H1 (cell line): ENCODE data around the gene RBP3. TPM values are rescaled to one million over a fixed set of nuclear protein-coding genes. Genes with fewer than 3 reads are reported as not detected.

Experiments used
- CTCF ChIA-PET: fragments of 300-600 bp; sonication (Branson Sonifier 250); formaldehyde crosslinking; loops from one replicate; lab custom pipeline; 2021; ENCODE audit not compliant: partially characterized antibody; lab: Charles Lee
- POLR2A ChIA-PET: fragments of 300-600 bp; sonication (Branson Sonifier 250); formaldehyde crosslinking; loops from one replicate; lab custom pipeline; 2021; ENCODE audit warnings: inconsistent platforms; ENCODE audit not compliant: partially characterized antibody; lab: Charles Lee
- DNase-seq, 2 experiments: peaks; one replicate each; pipeline versions ENCODE4 v3.0.0 to v3.0.0-alpha.2; 2010 to 2022; ENCODE audit warnings: low spot score in 2 of 2, low read depth in 1 of 2, mixed read lengths in 1 of 2
- FAIRE-seq: peaks from 2 replicates; lab custom pipeline; 2011; peaks lifted over from hg19 to GRCh38; lab: Jason Lieb, UNC
- H2AFZ ChIP-seq: 2 replicates; pipeline ENCODE4 v1.8.1; 2012; ENCODE audit warnings: low read length, inconsistent platforms
- H2AK5ac ChIP-seq: 2 replicates; pipeline ENCODE4 v1.6.1; 2013; ENCODE audit warnings: low read depth, low read length
- H2BK120ac ChIP-seq: replicated peaks from 2 replicates; pipeline ENCODE3; 2013; ENCODE audit warnings: low read depth, low read length, inconsistent platforms
- H2BK12ac ChIP-seq: 2 replicates; pipeline ENCODE4 v1.6.1; 2013; ENCODE audit warnings: low read depth, low read length
- H2BK15ac ChIP-seq: 2 replicates; pipeline ENCODE4 v1.6.1; 2013; ENCODE audit warnings: low read length
- H2BK20ac ChIP-seq: 2 replicates; pipeline ENCODE4 v1.6.1; 2013; ENCODE audit warnings: low read length
- H2BK5ac ChIP-seq: 2 replicates; pipeline ENCODE4 v1.6.1; 2013; ENCODE audit warnings: low read depth, low read length
- H3K14ac ChIP-seq: 2 replicates; pipeline ENCODE4 v1.6.1; 2013; ENCODE audit warnings: inconsistent platforms; ENCODE audit not compliant: insufficient read length
- H3K18ac ChIP-seq: 2 replicates; pipeline ENCODE4 v1.6.1; 2013; ENCODE audit warnings: low read length; ENCODE audit errors: extremely low read depth
- H3K23ac ChIP-seq: 2 replicates; pipeline ENCODE4 v1.6.1; 2013; ENCODE audit warnings: inconsistent platforms; ENCODE audit not compliant: insufficient read length
- H3K23me2 ChIP-seq: 2 replicates; pipeline ENCODE4 v1.6.1; 2013; ENCODE audit warnings: low read depth, low read length
- H3K27ac ChIP-seq: 2 replicates; pipeline ENCODE4 v1.6.1; 2011; ENCODE audit warnings: low read depth, low read length, inconsistent platforms
- H3K27me3 ChIP-seq, 4 experiments: replicated peaks in 1 of 4; 1 replicate in 1 of 4; 2 replicates in 3 of 4; pipeline versions ENCODE4 v1.6.1 to v1.8.1; 2011 to 2013; ENCODE audit warnings: low read length in 3 of 4, mild to moderate bottlenecking in 3 of 4, inconsistent platforms in 2 of 4, mixed read lengths in 2 of 4, moderate library complexity in 1 of 4; ENCODE audit not compliant: control insufficient read depth in 3 of 4, insufficient read depth in 3 of 4; ENCODE audit errors: extremely low read depth in 1 of 4
- H3K36me3 ChIP-seq, 4 experiments: 2 replicates each; pipeline versions ENCODE4 v1.6.1 to v1.8.1; 2011 to 2013; ENCODE audit warnings: mild to moderate bottlenecking in 4 of 4, low read length in 3 of 4, moderate library complexity in 2 of 4, control low read depth in 1 of 4, inconsistent platforms in 1 of 4; ENCODE audit not compliant: insufficient read depth in 4 of 4, control insufficient read depth in 2 of 4
- H3K4ac ChIP-seq: replicated peaks from 2 replicates; pipeline ENCODE3; 2013; ENCODE audit warnings: low read length, low read depth, mixed read lengths, inconsistent platforms; ENCODE audit not compliant: insufficient read length
- H3K4me1 ChIP-seq, 4 experiments: replicated peaks in 1 of 4; 1 replicate in 1 of 4; 2 replicates in 3 of 4; pipeline versions ENCODE4 v1.6.1 to v1.8.1; 2011 to 2013; ENCODE audit warnings: low read length in 3 of 4, inconsistent platforms in 2 of 4, mixed read lengths in 1 of 4; ENCODE audit not compliant: insufficient read depth in 4 of 4, control insufficient read depth in 3 of 4
- H3K4me2 ChIP-seq, 2 experiments: 2 replicates each; pipeline versions ENCODE4 v1.6.1 to v1.8.1; 2011 to 2013; ENCODE audit warnings: low read depth in 2 of 2, low read length in 2 of 2, control low read depth in 1 of 2, inconsistent platforms in 1 of 2, mild to moderate bottlenecking in 1 of 2; ENCODE audit not compliant: insufficient read depth in 1 of 2
- H3K4me3 ChIP-seq, 4 experiments: fragments of 200-600, 300-600 bp in 1 of 4; sonication (generic), shearing (Covaris generic), sonication (Bioruptor Twin) in 1 of 4; 2 replicates each; pipeline versions ENCODE4 v1.5.1 to v1.8.1; 2011 to 2016; ENCODE audit warnings: low read length in 4 of 4, low read depth in 3 of 4, control low read depth in 2 of 4, inconsistent platforms in 2 of 4, mild to moderate bottlenecking in 2 of 4, mixed read lengths in 1 of 4, moderate library complexity in 1 of 4; ENCODE audit not compliant: insufficient read depth in 2 of 4; ENCODE audit errors: extremely low read depth in 1 of 4
- H3K56ac ChIP-seq: replicated peaks from 2 replicates; pipeline ENCODE3; 2013; ENCODE audit warnings: low read depth, mild to moderate bottlenecking, mixed read lengths, low read length, inconsistent platforms; ENCODE audit not compliant: insufficient read length
- H3K79me1 ChIP-seq: 2 replicates; pipeline ENCODE4 v1.6.1; 2013; ENCODE audit warnings: low read depth, low read length, control low read depth
- H3K79me2 ChIP-seq, 2 experiments: 2 replicates each; pipeline versions ENCODE4 v1.6.1 to v1.8.1; 2012 to 2013; ENCODE audit warnings: low read length in 2 of 2, mild to moderate bottlenecking in 2 of 2, inconsistent platforms in 1 of 2; ENCODE audit not compliant: insufficient read depth in 2 of 2, control insufficient read depth in 1 of 2
- H3K9ac ChIP-seq, 4 experiments: replicated peaks in 1 of 4; 1 replicate in 1 of 4; 2 replicates in 3 of 4; pipeline versions ENCODE4 v1.6.1 to v1.8.1; 2011 to 2013; ENCODE audit warnings: low read depth in 3 of 4, low read length in 3 of 4, control low read depth in 2 of 4, mild to moderate bottlenecking in 2 of 4, moderate library complexity in 2 of 4, inconsistent platforms in 1 of 4; ENCODE audit errors: extremely low read depth in 1 of 4
- H3K9me3 ChIP-seq, 2 experiments: 2 replicates each; pipeline versions ENCODE4 v1.6.1 to v1.8.1; 2012 to 2013; ENCODE audit warnings: mild to moderate bottlenecking in 2 of 2, moderate library complexity in 2 of 2, control low read depth in 1 of 2, inconsistent platforms in 1 of 2, low read depth in 1 of 2, low read length in 1 of 2, mixed read lengths in 1 of 2; ENCODE audit not compliant: insufficient read depth in 2 of 2
- H4K20me1 ChIP-seq, 2 experiments: replicated peaks in 1 of 2; 2 replicates each; pipeline versions ENCODE3 to v1.8.1; 2011 to 2013; ENCODE audit warnings: inconsistent platforms in 2 of 2, low read length in 2 of 2, mild to moderate bottlenecking in 1 of 2; ENCODE audit not compliant: insufficient read depth in 2 of 2, control insufficient read depth in 1 of 2
- H4K5ac ChIP-seq: 2 replicates; pipeline ENCODE4 v1.6.1; 2013; ENCODE audit warnings: low read length, low read depth, mixed read lengths, inconsistent platforms; ENCODE audit not compliant: insufficient read length
- H4K8ac ChIP-seq: 2 replicates; pipeline ENCODE4 v1.8.0; 2013; ENCODE audit warnings: mild to moderate bottlenecking, moderate library complexity, low read length, inconsistent platforms; ENCODE audit not compliant: insufficient read depth; ENCODE audit errors: extremely low read depth
- H4K91ac ChIP-seq: replicated peaks from 2 replicates; pipeline ENCODE3; 2013; ENCODE audit warnings: low read length, mixed read lengths, inconsistent platforms; ENCODE audit not compliant: insufficient read length
- ATF3 ChIP-seq: IDR thresholded peaks from 2 replicates; pipeline ENCODE4 v1.6.1; 2011; ENCODE audit warnings: low read depth, mild to moderate bottlenecking, low read length; ENCODE audit not compliant: insufficient read depth
- BRCA1 ChIP-seq: IDR thresholded peaks from 2 replicates; pipeline ENCODE4 v1.6.1; 2012; ENCODE audit warnings: low read depth, low read length, improper control_type of control experiment
- CBX8 ChIP-seq: fragments of 300-800, 300-1000 bp; sonication (generic); IDR thresholded peaks from 2 replicates; pipeline ENCODE4 v1.7.1; 2016; ENCODE audit warnings: low read depth, low read length, borderline replicate concordance
- CHD1 ChIP-seq: IDR thresholded peaks from 2 replicates; pipeline ENCODE4 v1.6.1; 2012; ENCODE audit warnings: low read depth, low read length, improper control_type of control experiment
- CTBP2 ChIP-seq: IDR thresholded peaks from 2 replicates; pipeline ENCODE4 v1.7.0; 2011; ENCODE audit warnings: borderline replicate concordance, mild to moderate bottlenecking, moderate library complexity, mixed read lengths, low read length; ENCODE audit not compliant: insufficient read depth, insufficient read length
- GTF2F1 ChIP-seq: IDR thresholded peaks from 2 replicates; pipeline ENCODE4 v1.6.1; 2012; ENCODE audit warnings: low read depth, low read length, improper control_type of control experiment, borderline replicate concordance
- KDM1A ChIP-seq: fragments of 200-600, 300-600 bp; sonication (generic); IDR thresholded peaks from 2 replicates; pipeline ENCODE4 v1.7.1; 2016; ENCODE audit warnings: mild to moderate bottlenecking, low read length, borderline replicate concordance
- PHF8 ChIP-seq: fragments of 200-600 bp; sonication (generic); conservative IDR thresholded peaks from 2 replicates; pipeline ENCODE4 v1.7.1; 2012; ENCODE audit warnings: low read depth, mild to moderate bottlenecking, inconsistent platforms, low read length, moderate library complexity
- POLR2AphosphoS5 ChIP-seq: IDR thresholded peaks from 2 replicates; pipeline ENCODE4 v1.6.1; 2011; ENCODE audit warnings: low read depth, low read length
- RXRA ChIP-seq: IDR thresholded peaks from 2 replicates; pipeline ENCODE4 v1.6.1; 2011; ENCODE audit warnings: low read depth, mild to moderate bottlenecking, low read length, moderate library complexity; ENCODE audit not compliant: insufficient read depth
- TCF12 ChIP-seq: IDR thresholded peaks from 2 replicates; pipeline ENCODE4 v1.6.1; 2011; ENCODE audit warnings: low read depth, mild to moderate bottlenecking, low read length
- WGBS, 2 experiments: shearing (Covaris generic) in 1 of 2; methylation state at CpG; one replicate each; pipeline versions ENCODE4 v1.1.6 to v1.1.7; 2013 to 2015; ENCODE audit warnings: low lambda C conversion rate in 2 of 2, mixed read lengths in 2 of 2, inconsistent platforms in 1 of 2, low coverage in 1 of 2, missing lambda C conversion rate in 1 of 2; ENCODE audit not compliant: insufficient replicate concordance in 2 of 2, insufficient coverage in 1 of 2, insufficient read length in 1 of 2; ENCODE audit errors: extremely low coverage in 1 of 2, missing lambda C conversion rate in 1 of 2; 5-methylcytosine and 5-hydroxymethylcytosine counted together
- polyA plus RNA-seq, 7 experiments: library from polyadenylated mRNA; depleted of rRNA in 3 of 7; stranded (reverse) in 5 of 7; unstranded in 2 of 7; fragments of >200 nt in 5 of 7; fragments of 200-250 nt in 2 of 7; gene quantifications; 1 replicate in 5 of 7; 2 replicates in 1 of 7; 4 replicates in 1 of 7; pipeline versions ENCODE4 v1.2.1 to v1.2.3, GENCODE V29; 2011 to 2013; ENCODE audit warnings: missing spikeins in 2 of 7, mixed read lengths in 2 of 7
- total RNA-seq: library from RNA; stranded (reverse); fragmentation: NEBNext Ultra II Directional; extraction: Animal tissue kit (Norgen Biotek cat#: 25700); gene quantifications from 2 replicates; pipeline ENCODE4 v1.2.1, GENCODE V29; 2021

Gene RBP3
- total and polyA plus RNA-seq, 2 of the 8 experiments (the other 6 are each of a cell fraction or from before 2014, with no cell fraction given), result not detected

GRCh38 chr10:47344996-47345870 lies 2.9 kb upstream of the RBP3 start:
- Histone ChIP-seq H2BK120ac (no peak overlapping the region), H3K14ac (no peak overlapping the region), H4K91ac (no peak overlapping the region), H2BK15ac (no peak overlapping the region), H3K36me3 (no peaks in the 10 kb centered on the region), H3K4me1 (peaks cover 0 to 3% (median under 1%) of the 10 kb centered on the region in 4 experiments; a peak in 4 of 7 replicates), H3K9ac (no peak overlapping the region), H3K18ac (no peak overlapping the region), H3K4ac (no peak overlapping the region), H2AK5ac (no peak overlapping the region), H3K27me3 (no peaks in the 10 kb centered on the region), H3K9me3 (no peaks in the 10 kb centered on the region), H4K8ac (no peak overlapping the region), H3K79me1 (no peaks in the 10 kb centered on the region), H3K27ac (no peak overlapping the region), H3K4me3 (no peak overlapping the region), H2AFZ (no peak overlapping the region), H4K20me1 (no peaks in the 10 kb centered on the region), H2BK5ac (no peak overlapping the region), H2BK12ac (no peak overlapping the region), H3K56ac (no peak overlapping the region), H3K79me2 (no peaks in the 10 kb centered on the region), H3K4me2 (no peak overlapping the region), H4K5ac (no peak overlapping the region), H3K23me2 (no peaks in the 10 kb centered on the region), H2BK20ac (no peak overlapping the region), H3K23ac (no peak overlapping the region)
- ChIA-PET CTCF (interaction anchor here (0.8 to 14.6 kb wide), 6 partner anchors 8 to 350 kb away, joined by 3 to 132 read pairs (median 3); no protein-coding TSS in a partner anchor), POLR2A (no interaction called here)
- FAIRE-seq (no peak), DNase-seq (no peak)
- WGBS, 2 experiments, result 91% methylated on average over 13 of the region's 13 CpGs; no CpG with 5 or more reads in 1 of the 2 experiments
- TF ChIP-seq BRCA1 (no peak), PHF8 (no peak), CTBP2 (no peak), ATF3 (no peak), CBX8 (no peak), TCF12 (no peak), KDM1A (no peak), POLR2AphosphoS5 (no peak), GTF2F1 (no peak), RXRA (no peak), CHD1 (no peak)
